KMS-11 (cell line): ENCODE results near the gene ALG3.

Experiments
- H2AFZ ChIP-seq: fragments of 200-600 bp; sonication (generic); 2 replicates; pipeline ENCODE4 v1.6.1; 2016; ENCODE audit warnings: antibody characterized with exemption, mixed run types, low read depth
- H3K27ac ChIP-seq: fragments of 200-600 bp; sonication (generic); 2 replicates; pipeline ENCODE4 v1.6.1; 2016; ENCODE audit warnings: mild to moderate bottlenecking, mixed run types
- H3K27me3 ChIP-seq: fragments of 200-600 bp; sonication (generic); 2 replicates; pipeline ENCODE4 v1.6.1; 2017; ENCODE audit warnings: mild to moderate bottlenecking, low read depth, mixed run types, moderate library complexity; ENCODE audit not compliant: insufficient read depth
- H3K36me3 ChIP-seq: fragments of 200-600 bp; sonication (generic); 2 replicates; pipeline ENCODE4 v1.6.1; 2017; ENCODE audit warnings: mild to moderate bottlenecking, mixed run types; ENCODE audit not compliant: insufficient read depth
- H3K4me1 ChIP-seq: fragments of 200-600 bp; sonication (generic); 2 replicates; pipeline ENCODE4 v1.6.1; 2016; ENCODE audit warnings: mild to moderate bottlenecking, low read depth, mixed run types; ENCODE audit not compliant: poor library complexity, severe bottlenecking
- H3K4me2 ChIP-seq: fragments of 200-600 bp; sonication (generic); 2 replicates; pipeline ENCODE4 v1.7.0; 2016; ENCODE audit warnings: mild to moderate bottlenecking, mixed run types
- H3K4me3 ChIP-seq: fragments of 200-600 bp; sonication (generic); IDR thresholded peaks from 2 replicates; pipeline ENCODE4 v1.6.1; 2017; ENCODE audit warnings: low read depth, low read length, mixed read lengths; ENCODE audit not compliant: insufficient read depth
- H3K79me2 ChIP-seq: fragments of 200-600 bp; sonication (generic); 2 replicates; pipeline ENCODE4 v1.6.1; 2016; ENCODE audit warnings: low read depth, mixed run types; ENCODE audit not compliant: insufficient read depth
- H3K9ac ChIP-seq: fragments of 200-600 bp; sonication (generic); 2 replicates; pipeline ENCODE4 v1.6.1; 2016; ENCODE audit warnings: mild to moderate bottlenecking, mixed run types
- H4K20me1 ChIP-seq: fragments of 200-600 bp; sonication (generic); 2 replicates; pipeline ENCODE4 v1.6.1; 2016; ENCODE audit warnings: mild to moderate bottlenecking, mixed run types; ENCODE audit not compliant: insufficient read depth
- TF ChIP-seq, protein P1 (sequence below): fragments of 200-600 bp; sonication (generic); conservative IDR thresholded peaks from 2 replicates; pipeline ENCODE4 v1.6.1; 2017; ENCODE audit warnings: low read depth, mild to moderate bottlenecking, antibody characterized with exemption, low read length, moderate library complexity, mixed read lengths

The ALG3 gene

DNA sequence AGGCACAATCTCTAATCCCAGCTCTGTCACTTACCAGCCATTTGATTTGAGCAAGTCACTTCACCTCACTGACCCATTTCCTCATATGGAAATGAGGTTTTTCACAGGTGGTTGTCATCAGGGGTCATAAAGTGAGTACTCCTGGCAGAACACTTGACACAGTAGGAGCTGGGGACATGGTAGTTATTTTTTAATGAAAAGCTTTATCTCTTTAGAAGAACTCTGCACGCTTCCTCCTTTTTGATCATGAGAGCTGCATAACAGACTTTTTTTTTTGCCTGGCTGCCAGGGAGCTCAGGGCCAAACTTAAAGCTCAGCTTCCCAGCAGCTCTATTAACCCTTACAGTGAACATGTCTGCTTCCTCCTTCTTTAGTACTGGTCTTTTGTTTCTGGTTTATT, 11.0 kb downstream of the ALG3 start:
- Histone ChIP-seq H4K20me1 (no peaks in the 10 kb centered on the region), H3K36me3 (no peaks in the 10 kb centered on the region), H3K9ac (no peak overlapping the region), H3K4me3 (no peak overlapping the region), H3K4me1 (no peaks in the 10 kb centered on the region), H3K27ac (no peak overlapping the region), H3K4me2 (no peak overlapping the region), H3K27me3 (peaks cover 3% of the 10 kb centered on the region; the same call in 1 of the 2 replicates), H3K79me2 (no peaks in the 10 kb centered on the region), H2AFZ (no peak overlapping the region)
- TF ChIP-seq, protein P1, sequence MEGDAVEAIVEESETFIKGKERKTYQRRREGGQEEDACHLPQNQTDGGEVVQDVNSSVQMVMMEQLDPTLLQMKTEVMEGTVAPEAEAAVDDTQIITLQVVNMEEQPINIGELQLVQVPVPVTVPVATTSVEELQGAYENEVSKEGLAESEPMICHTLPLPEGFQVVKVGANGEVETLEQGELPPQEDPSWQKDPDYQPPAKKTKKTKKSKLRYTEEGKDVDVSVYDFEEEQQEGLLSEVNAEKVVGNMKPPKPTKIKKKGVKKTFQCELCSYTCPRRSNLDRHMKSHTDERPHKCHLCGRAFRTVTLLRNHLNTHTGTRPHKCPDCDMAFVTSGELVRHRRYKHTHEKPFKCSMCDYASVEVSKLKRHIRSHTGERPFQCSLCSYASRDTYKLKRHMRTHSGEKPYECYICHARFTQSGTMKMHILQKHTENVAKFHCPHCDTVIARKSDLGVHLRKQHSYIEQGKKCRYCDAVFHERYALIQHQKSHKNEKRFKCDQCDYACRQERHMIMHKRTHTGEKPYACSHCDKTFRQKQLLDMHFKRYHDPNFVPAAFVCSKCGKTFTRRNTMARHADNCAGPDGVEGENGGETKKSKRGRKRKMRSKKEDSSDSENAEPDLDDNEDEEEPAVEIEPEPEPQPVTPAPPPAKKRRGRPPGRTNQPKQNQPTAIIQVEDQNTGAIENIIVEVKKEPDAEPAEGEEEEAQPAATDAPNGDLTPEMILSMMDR = no peak

DNA sequence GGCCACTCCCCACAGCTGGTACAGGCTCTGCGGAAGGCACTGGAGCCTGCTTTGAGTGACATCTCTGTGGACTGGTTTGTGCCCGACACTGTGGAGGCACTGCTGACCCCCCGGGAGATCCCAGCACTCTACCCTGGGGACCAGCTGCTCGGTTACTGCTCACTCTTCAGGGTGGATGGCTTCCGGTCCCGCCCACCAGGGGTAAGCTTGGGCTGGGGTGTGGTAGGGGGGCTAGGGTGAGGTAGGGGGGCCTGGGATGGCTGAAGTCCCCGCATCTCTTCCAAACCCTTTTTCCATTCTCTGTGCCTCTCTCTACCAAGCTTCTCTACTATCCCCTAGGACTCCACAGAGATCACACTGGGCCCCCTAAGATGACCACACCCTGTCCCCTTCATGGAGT, 11.6 kb downstream of the ALG3 start:
- TF ChIP-seq, protein P1 = no peak
- Histone ChIP-seq H3K9ac (no peak overlapping the region), H2AFZ (no peak overlapping the region), H3K4me1 (no peaks in the 10 kb centered on the region), H3K4me3 (no peak overlapping the region), H3K27me3 (peaks cover 7% of the 10 kb centered on the region; the same call in 1 of the 2 replicates), H4K20me1 (no peaks in the 10 kb centered on the region), H3K36me3 (no peaks in the 10 kb centered on the region), H3K4me2 (no peak overlapping the region), H3K79me2 (no peaks in the 10 kb centered on the region), H3K27ac (no peak overlapping the region)

DNA sequence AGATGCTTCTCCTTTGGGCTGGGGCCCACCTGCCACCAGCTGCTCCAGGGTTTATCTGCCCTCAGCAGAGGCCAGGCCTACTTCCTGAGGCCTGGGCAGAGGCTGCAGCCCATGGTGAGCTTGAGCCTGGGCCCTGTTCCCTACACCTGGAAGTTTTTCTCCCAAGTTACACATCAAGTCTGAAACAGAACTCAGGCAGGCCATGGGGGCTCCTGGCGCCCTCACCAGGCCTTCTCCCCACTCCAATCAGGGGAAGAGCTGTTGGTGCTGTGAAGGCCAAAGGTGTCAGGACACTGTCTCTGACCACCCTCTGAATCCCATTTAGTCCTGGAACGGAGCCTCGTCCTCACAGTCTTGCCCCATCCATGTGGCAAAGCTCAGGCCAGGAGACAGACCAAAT, 12.1 kb downstream of the ALG3 start:
- Histone ChIP-seq H2AFZ (no peak overlapping the region), H3K9ac (no peak overlapping the region), H4K20me1 (no peaks in the 10 kb centered on the region), H3K4me1 (no peaks in the 10 kb centered on the region), H3K36me3 (no peaks in the 10 kb centered on the region), H3K27me3 (peaks cover 13% of the 10 kb centered on the region; the same call in 1 of the 2 replicates), H3K79me2 (no peaks in the 10 kb centered on the region), H3K27ac (no peak overlapping the region), H3K4me3 (no peak overlapping the region), H3K4me2 (no peak overlapping the region)
- TF ChIP-seq, protein P1 = no peak

DNA sequence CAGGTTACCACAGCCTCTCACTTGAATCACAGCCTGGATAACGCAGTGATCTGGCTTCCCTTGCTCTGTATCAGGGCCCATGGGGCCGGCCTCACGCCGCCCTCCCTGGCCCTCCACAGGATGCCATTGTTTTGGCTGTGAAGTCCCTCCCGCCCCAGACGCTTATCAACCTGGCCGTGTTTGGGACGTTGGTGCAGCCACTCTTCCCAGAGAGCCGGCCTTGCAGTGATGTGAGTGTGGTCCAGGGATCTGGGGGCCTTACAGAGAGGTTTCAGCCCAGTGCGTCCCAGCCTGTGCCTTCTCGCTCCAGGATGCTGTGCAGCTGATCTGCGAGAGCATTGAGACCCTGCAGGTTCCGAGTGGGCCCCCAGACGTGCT, 12.7 kb downstream of the ALG3 start:
- Histone ChIP-seq H3K27me3 (peaks cover 18% of the 10 kb centered on the region; the same call in 1 of the 2 replicates), H3K4me2 (no peak overlapping the region), H3K36me3 (no peaks in the 10 kb centered on the region), H3K4me1 (no peaks in the 10 kb centered on the region), H4K20me1 (no peaks in the 10 kb centered on the region), H3K27ac (no peak overlapping the region), H3K9ac (no peak overlapping the region), H3K79me2 (no peaks in the 10 kb centered on the region), H3K4me3 (no peak overlapping the region), H2AFZ (no peak overlapping the region)
- TF ChIP-seq, protein P1 = no peak
